GM19438 (cell line): Measurements from ENCODE around the gene DOK4.
A peak's percentile ranks its signal among the peaks of the same experiment; 100 is the strongest.

Experiments
- ATAC-seq: cut with Tn5 transposase; IDR thresholded peaks from one replicate; pipeline ENCODE4 v1.9.1; 2021; ENCODE audit warnings: low read depth; ENCODE audit not compliant: unreplicated experiment

Gene DOK4

DNA sequence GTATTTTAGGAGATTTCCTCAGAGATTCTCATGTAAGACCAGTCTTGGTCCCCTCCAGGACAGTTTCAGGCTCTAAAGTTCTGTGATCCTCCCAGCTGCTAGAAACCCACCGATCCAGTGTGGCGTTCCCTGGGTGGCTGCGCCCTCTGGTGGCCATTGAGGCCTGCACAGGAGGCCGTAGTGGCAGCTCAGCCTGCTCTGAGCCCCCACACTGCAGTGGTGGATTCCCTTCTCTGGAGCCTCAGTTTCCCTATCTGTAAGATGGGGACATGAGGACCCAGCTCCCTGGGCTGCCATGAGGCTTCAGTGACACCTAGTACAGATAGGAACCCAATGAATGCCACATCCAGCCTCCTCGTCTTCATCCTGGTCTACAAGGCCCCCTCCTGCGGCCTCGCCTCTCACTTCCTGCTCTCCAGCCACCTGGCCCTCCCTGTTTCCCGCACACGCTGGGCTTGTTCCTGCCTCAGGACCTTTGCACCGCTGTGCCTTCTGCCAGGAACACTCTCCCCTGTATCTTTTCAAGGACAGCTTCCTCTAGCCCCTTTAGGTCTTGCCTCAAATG is 33.6 kb upstream of the DOK4 start:
- ATAC-seq = peak; percentile 73

DNA sequence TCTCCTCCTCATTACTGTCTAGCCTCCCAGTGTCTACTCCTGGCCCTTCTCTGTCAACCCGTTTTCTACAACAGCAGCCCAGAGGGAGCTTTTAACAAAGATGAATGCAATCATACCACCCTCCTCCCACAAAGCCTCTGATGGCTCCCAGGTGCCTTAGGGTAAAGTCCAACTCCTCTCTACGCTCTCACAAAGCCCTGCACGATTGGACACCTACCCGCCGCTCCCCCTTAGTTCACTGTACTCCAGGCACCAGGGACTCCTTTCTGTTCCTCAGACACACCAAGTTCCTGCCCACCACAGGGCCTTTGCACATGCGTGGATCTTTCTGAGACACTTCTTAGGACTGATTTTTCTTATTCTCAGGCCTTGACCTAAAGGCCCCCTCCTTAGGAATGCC is 32.6 kb upstream of the DOK4 start:
- no peak for ATAC-seq

- ATAC-seq = no peak
These were observed 32.2 kb upstream of the DOK4 start for GRCh38 chr16:57518520-57518919.

- ATAC-seq = no peak
These were observed 31.4 kb upstream of the DOK4 start for GRCh38 chr16:57517397-57518367.

GRCh38 chr16:57516773-57517172 is 30.5 kb upstream of the DOK4 start:
- no peak for ATAC-seq

GRCh38 chr16:57516176-57516725 is 30.0 kb upstream of the DOK4 start:
- ATAC-seq = no peak

GRCh38 chr16:57514791-57515600 is 28.7 kb upstream of the DOK4 start:
- ATAC-seq = no peak

- no peak for ATAC-seq
These were observed 28.1 kb upstream of the DOK4 start for GRCh38 chr16:57514371-57514770.

GRCh38 chr16:57513371-57514102 is 27.2 kb upstream of the DOK4 start:
- no peak for ATAC-seq

DNA sequence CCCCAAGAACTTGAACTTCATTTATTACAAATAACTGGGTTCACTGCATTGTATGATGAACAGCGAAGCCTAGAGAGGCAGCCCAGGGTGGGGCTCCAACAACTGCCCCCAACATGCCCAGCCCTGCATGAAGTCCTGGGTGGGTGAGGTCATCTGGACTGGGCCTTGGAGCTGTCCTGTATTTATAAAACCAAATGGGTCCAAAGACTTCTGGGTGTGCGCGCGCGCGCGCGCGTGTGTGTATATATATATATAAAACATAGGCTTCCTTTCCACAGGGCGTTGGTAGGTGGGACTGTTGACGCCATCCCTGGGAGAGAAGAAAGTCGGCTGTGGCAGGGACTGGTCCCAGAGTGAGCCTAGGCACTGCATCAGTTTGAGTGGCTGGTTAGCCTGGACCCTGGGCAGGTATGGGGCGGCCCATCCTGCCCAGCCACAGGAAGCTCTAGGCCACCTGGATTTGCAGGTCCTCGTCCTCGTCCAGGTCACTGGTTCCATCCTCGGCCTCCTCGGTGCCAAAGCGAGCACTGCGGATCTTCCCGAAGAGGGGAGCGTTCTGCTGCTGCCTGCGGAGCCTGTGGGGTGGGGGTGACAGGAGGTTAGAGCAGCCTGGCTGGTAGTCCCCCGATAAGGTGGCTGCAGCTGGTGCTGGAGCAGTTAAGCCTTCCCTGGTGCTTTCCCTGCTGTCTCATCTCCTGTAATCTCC is 26.2 kb upstream of the DOK4 start:
- no peak for ATAC-seq

GRCh38 chr16:57510016-57510871 is 24.0 kb upstream of the DOK4 start:
- ATAC-seq = no peak

DNA sequence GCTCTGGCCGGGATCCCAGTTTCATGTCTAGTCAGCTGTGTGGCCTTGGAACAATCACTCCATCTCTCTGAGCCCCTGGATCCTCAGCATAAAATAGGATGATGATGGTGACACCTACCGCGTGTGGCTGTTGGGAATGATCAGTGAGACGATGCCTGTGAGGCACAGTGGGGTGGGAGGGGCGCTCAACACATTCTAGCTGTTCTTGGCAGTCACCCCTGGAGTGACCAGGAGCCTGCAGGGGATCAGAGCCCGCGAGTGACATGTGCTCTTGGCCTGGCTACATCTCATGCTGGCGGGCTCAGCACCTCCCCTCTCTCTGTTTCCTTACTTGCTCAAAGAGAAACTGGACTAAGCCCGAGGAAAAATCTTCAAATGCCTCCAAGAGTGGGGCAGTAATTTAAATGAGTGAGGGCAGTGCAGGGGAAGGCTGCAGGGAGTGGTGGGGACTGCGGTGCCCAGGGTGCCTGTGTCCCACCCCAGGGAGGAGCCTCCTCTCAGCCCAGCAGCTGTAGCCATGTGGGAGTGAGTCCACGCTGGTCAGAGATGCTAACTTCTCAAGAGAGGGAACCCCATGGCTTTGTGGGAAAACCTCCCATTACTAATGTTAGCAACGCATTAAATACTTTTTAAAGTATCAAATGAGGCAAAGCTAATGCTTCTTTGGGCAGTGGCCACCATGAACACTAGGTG is 23.1 kb upstream of the DOK4 start:
- no peak for ATAC-seq

DNA sequence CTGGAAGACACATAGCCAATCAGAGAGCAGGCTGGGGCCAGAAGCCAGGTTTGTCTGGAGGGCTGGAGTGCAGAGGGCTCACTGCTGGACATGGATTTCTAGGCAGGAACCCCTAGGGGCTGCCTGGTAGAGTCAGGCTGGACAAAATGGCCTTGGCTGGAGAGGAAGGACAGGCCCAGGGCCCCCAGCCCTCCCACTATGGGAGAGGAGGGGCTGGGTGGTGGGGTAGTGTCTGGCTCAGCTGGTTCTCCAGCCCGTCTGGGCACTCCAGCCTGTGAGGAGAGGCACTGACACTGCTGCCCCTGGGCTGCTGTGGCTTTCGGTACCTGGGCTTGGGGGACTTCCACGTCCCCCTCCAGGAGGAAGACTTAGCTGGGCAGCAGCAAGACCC is 21.7 kb upstream of the DOK4 start:
- ATAC-seq = no peak

- no peak for ATAC-seq
These were observed 21.1 kb upstream of the DOK4 start for GRCh38 chr16:57507136-57508034.

- ATAC-seq = no peak
These were observed 18.9 kb upstream of the DOK4 start for GRCh38 chr16:57505169-57505568.

- no peak for ATAC-seq
These were observed 18.2 kb upstream of the DOK4 start for GRCh38 chr16:57504491-57504890.

- no peak for ATAC-seq
These were observed 17.7 kb upstream of the DOK4 start for GRCh38 chr16:57504001-57504400.
